Measurements from ENCODE around the gene DSTN.

Gene DSTN

GRCh38 chr20:17612992-17613327 is 43.1 kb downstream of the DSTN start:
- H3K4me2 ChIP-seq (ENCODE audit: insufficient read depth, low read length, poor library complexity, severe bottlenecking), result no peak overlapping the region
- no peaks in the 10 kb centered on the region for H3K79me1 ChIP-seq (ENCODE audit: low read depth, low read length)
- H2AK5ac ChIP-seq (ENCODE audit: low read depth, low read length), result no peak overlapping the region
- H4K8ac ChIP-seq (ENCODE audit: low read depth, low read length), result no peak overlapping the region
- H3K4me3 ChIP-seq (ENCODE audit: low read length in 2 of 2), result no peak overlapping the region
- no peaks in the 10 kb centered on the region for H3K9me3 ChIP-seq (replicated peaks in 1 of 2; ENCODE audit: control insufficient read depth in 2 of 2, insufficient read depth in 1 of 2, low read depth in 1 of 2, low read length in 2 of 2)
- no CpG with 5 or more reads among the region's 7 CpGs for WGBS, 2 donors (ENCODE audit: extremely low coverage in 2 of 2, insufficient read length in 2 of 2, insufficient replicate concordance in 1 of 2)
- H3K18ac ChIP-seq (ENCODE audit: low read length), result no peak overlapping the region
- no peaks in the 10 kb centered on the region for H3K27me3 ChIP-seq (ENCODE audit: control insufficient read depth in 3 of 3, insufficient read depth in 3 of 3, low read depth in 1 of 3, low read length in 3 of 3)
- H3K14ac ChIP-seq (ENCODE audit: low read length), result no peak overlapping the region
- no peak overlapping the region for H3K23ac ChIP-seq (ENCODE audit: low read depth, low read length, poor library complexity)
- no peak overlapping the region for H2BK5ac ChIP-seq (ENCODE audit: low read length)
- H4K91ac ChIP-seq (ENCODE audit: low read depth, low read length, poor library complexity), result no peak overlapping the region
- DNase-seq (ENCODE audit: low spot score), result no peak
- H3K4ac ChIP-seq (ENCODE audit: low read length), result no peak overlapping the region
- no peak overlapping the region for H2BK15ac ChIP-seq (ENCODE audit: low read length)
- H2AFZ ChIP-seq (ENCODE audit: low read length), result no peak overlapping the region
- H2BK120ac ChIP-seq (ENCODE audit: low read depth, low read length), result no peak overlapping the region
- H3K36me3 ChIP-seq (replicated peaks in 1 of 2; ENCODE audit: control insufficient read depth in 2 of 2, insufficient read depth in 2 of 2, low read length in 2 of 2), result peaks cover 12 to 17% of the 10 kb centered on the region in 2 donors
- no peak overlapping the region for H3K27ac ChIP-seq (replicated peaks; ENCODE audit: low read length)
- no peak overlapping the region for H3K9ac ChIP-seq (ENCODE audit: low read depth, low read length, poor library complexity)
- H2BK12ac ChIP-seq (ENCODE audit: low read length), result no peak overlapping the region
- H3K4me1 ChIP-seq (ENCODE audit: control insufficient read depth in 2 of 2, insufficient read depth in 1 of 2, low read depth in 1 of 2, low read length in 2 of 2), result peaks cover 0 to 3% of the 10 kb centered on the region in 2 donors

GRCh38 chr20:17613328-17614175 is 43.7 kb downstream of the DSTN start:
- Histone ChIP-seq H3K36me3 (replicated peaks in 1 of 2; ENCODE audit: control insufficient read depth in 2 of 2, insufficient read depth in 2 of 2, low read length in 2 of 2) (peaks cover 12 to 17% of the 10 kb centered on the region in 2 donors), H2BK5ac (ENCODE audit: low read length) (no peak overlapping the region), H3K79me1 (ENCODE audit: low read depth, low read length) (no peaks in the 10 kb centered on the region), H2AK5ac (ENCODE audit: low read depth, low read length) (no peak overlapping the region), H2AFZ (ENCODE audit: low read length) (no peak overlapping the region), H3K4me2 (ENCODE audit: insufficient read depth, low read length, poor library complexity, severe bottlenecking) (no peak overlapping the region), H3K4me3 (ENCODE audit: low read length in 2 of 2) (no peak overlapping the region), H2BK15ac (ENCODE audit: low read length) (no peak overlapping the region), H3K27me3 (ENCODE audit: control insufficient read depth in 3 of 3, insufficient read depth in 3 of 3, low read depth in 1 of 3, low read length in 3 of 3) (no peaks in the 10 kb centered on the region), H3K4me1 (ENCODE audit: control insufficient read depth in 2 of 2, insufficient read depth in 1 of 2, low read depth in 1 of 2, low read length in 2 of 2) (peaks cover 0 to 3% of the 10 kb centered on the region in 2 donors), H3K9me3 (replicated peaks in 1 of 2; ENCODE audit: control insufficient read depth in 2 of 2, insufficient read depth in 1 of 2, low read depth in 1 of 2, low read length in 2 of 2) (no peaks in the 10 kb centered on the region), H3K27ac (replicated peaks; ENCODE audit: low read length) (no peak overlapping the region), H3K18ac (ENCODE audit: low read length) (no peak overlapping the region), H4K8ac (ENCODE audit: low read depth, low read length) (no peak overlapping the region), H2BK120ac (ENCODE audit: low read depth, low read length) (no peak overlapping the region), H3K4ac (ENCODE audit: low read length) (no peak overlapping the region), H3K23ac (ENCODE audit: low read depth, low read length, poor library complexity) (no peak overlapping the region), H3K14ac (ENCODE audit: low read length) (no peak overlapping the region), H4K91ac (ENCODE audit: low read depth, low read length, poor library complexity) (no peak overlapping the region), H2BK12ac (ENCODE audit: low read length) (no peak overlapping the region), H3K9ac (ENCODE audit: low read depth, low read length, poor library complexity) (no peak overlapping the region)
- no CpG with 5 or more reads among the region's 40 CpGs for WGBS, 2 donors (ENCODE audit: extremely low coverage in 2 of 2, insufficient read length in 2 of 2, insufficient replicate concordance in 1 of 2)
- no peak for DNase-seq (ENCODE audit: low spot score)

- Histone ChIP-seq H3K23ac (ENCODE audit: low read depth, low read length, poor library complexity) (no peak overlapping the region), H3K79me1 (ENCODE audit: low read depth, low read length) (no peaks in the 10 kb centered on the region), H3K4me3 (ENCODE audit: low read length in 2 of 2) (no peak overlapping the region), H2BK120ac (ENCODE audit: low read depth, low read length) (no peak overlapping the region), H2BK5ac (ENCODE audit: low read length) (no peak overlapping the region), H3K9me3 (replicated peaks in 1 of 2; ENCODE audit: control insufficient read depth in 2 of 2, insufficient read depth in 1 of 2, low read depth in 1 of 2, low read length in 2 of 2) (no peaks in the 10 kb centered on the region), H3K18ac (ENCODE audit: low read length) (no peak overlapping the region), H2BK15ac (ENCODE audit: low read length) (no peak overlapping the region), H2AFZ (ENCODE audit: low read length) (no peak overlapping the region), H3K36me3 (replicated peaks in 1 of 2; ENCODE audit: control insufficient read depth in 2 of 2, insufficient read depth in 2 of 2, low read length in 2 of 2) (peaks cover 9 to 12% of the 10 kb centered on the region in 2 donors), H3K4me1 (ENCODE audit: control insufficient read depth in 2 of 2, insufficient read depth in 1 of 2, low read depth in 1 of 2, low read length in 2 of 2) (peaks cover 0 to 3% of the 10 kb centered on the region in 2 donors), H2BK12ac (ENCODE audit: low read length) (no peak overlapping the region), H3K4me2 (ENCODE audit: insufficient read depth, low read length, poor library complexity, severe bottlenecking) (no peak overlapping the region), H3K27ac (replicated peaks; ENCODE audit: low read length) (no peak overlapping the region), H3K4ac (ENCODE audit: low read length) (no peak overlapping the region), H4K91ac (ENCODE audit: low read depth, low read length, poor library complexity) (no peak overlapping the region), H3K9ac (ENCODE audit: low read depth, low read length, poor library complexity) (peak overlapping the region; percentile 5), H2AK5ac (ENCODE audit: low read depth, low read length) (no peak overlapping the region), H3K27me3 (ENCODE audit: control insufficient read depth in 3 of 3, insufficient read depth in 3 of 3, low read depth in 1 of 3, low read length in 3 of 3) (no peaks in the 10 kb centered on the region), H4K8ac (ENCODE audit: low read depth, low read length) (no peak overlapping the region), H3K14ac (ENCODE audit: low read length) (no peak overlapping the region)
- WGBS, 2 donors (ENCODE audit: extremely low coverage in 2 of 2, insufficient read length in 2 of 2, insufficient replicate concordance in 1 of 2), result no CpG with 5 or more reads among the region's 20 CpGs
- no peak for DNase-seq (ENCODE audit: low spot score)
Measured at GRCh38 chr20:17614176-17614811, 44.4 kb downstream of the DSTN start.
